ENCODE measurements around the gene UCN2. TPM values are rescaled to one million over a fixed set of nuclear protein-coding genes. Genes with fewer than 3 reads are reported as not detected.
A peak's percentile ranks its signal among the peaks of the same experiment; 100 is the strongest.

The UCN2 gene
- total RNA-seq, 1 experiment from 2014 or later: 0.68 TPM

DNA sequence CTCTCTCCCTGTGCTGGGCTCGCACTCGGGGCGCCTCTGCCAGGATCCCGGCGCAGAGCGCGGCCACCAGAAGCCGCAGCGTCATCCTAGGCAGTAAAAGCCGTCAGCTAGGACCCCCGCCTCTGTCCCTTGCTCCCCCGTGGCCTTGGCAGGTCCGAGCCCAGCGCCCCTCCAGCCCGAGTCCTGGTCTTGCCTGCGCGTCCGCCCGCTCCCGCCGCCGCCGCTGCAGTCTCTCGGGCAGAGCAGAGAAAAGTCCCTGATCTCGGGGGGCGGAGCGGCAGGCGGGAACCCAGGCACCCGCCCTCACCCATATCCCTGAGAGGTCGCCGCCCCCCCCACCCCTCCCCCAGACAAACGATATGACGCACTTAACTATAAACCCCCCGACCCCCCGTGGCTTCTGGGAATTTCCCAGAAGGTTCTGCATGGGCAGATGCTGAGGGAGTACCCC lies 31.5 kb upstream of the UCN2 start, which contains the start of gene COL7A1:
TSS of gene COL7A1 (minus strand) at position 255 of the 451 bp plus-strand sequence. CDS start at position 85, 170 bp downstream.
- no peaks in the 10 kb centered on the region for H3K79me1 ChIP-seq (ENCODE audit: insufficient read depth, low read depth, low read length, poor library complexity, severe bottlenecking)
- H3K4ac ChIP-seq (ENCODE audit: low read depth, low read length): no peak within 1 kb of the TSS
- no peak within 1 kb of the TSS for H2AFZ ChIP-seq (ENCODE audit: low read length)
- no peak within 1 kb of the TSS for H3K9ac ChIP-seq (ENCODE audit: extremely low read depth, insufficient read length, low read length)
- H4K91ac ChIP-seq (ENCODE audit: insufficient read length, low read depth, low read length): no peak within 1 kb of the TSS
- H3K4me2 ChIP-seq (ENCODE audit: insufficient read depth, insufficient read length, low read length): no peak within 1 kb of the TSS
- H2BK120ac ChIP-seq (ENCODE audit: low read depth, low read length, poor library complexity, severe bottlenecking): no peak within 1 kb of the TSS
- H3K27me3 ChIP-seq (ENCODE audit: insufficient read depth, low read length): no peaks in the 10 kb centered on the region
- no peak within 1 kb of the TSS for H4K8ac ChIP-seq (replicated peaks; ENCODE audit: insufficient read length, low read depth, low read length)
- peak; percentile 53 for DNase-seq
- Mint-ChIP-seq H3K27me3 (ENCODE audit: low read depth) (peaks cover 4% of the 10 kb centered on the region; the same call in 1 of the 2 replicates), H3K9me3 (no peaks in the 10 kb centered on the region), H3K27ac (peak within 1 kb of the TSS; percentile 60 to 90 (median 83); a peak in 6 of 7 replicates), H3K4me3 (no peak within 1 kb of the TSS), H3K36me3 (ENCODE audit: insufficient read depth in 1 of 3, low read depth in 3 of 3) (peaks cover 16 to 38% (median 20%) of the 10 kb centered on the region in 3 experiments), H3K4me1 (peaks cover 12 to 21% of the 10 kb centered on the region in 2 experiments)
- H2BK12ac ChIP-seq (ENCODE audit: insufficient read length, low read depth, low read length): no peak within 1 kb of the TSS
- no peaks in the 10 kb centered on the region for H3K4me1 ChIP-seq (ENCODE audit: insufficient read depth, low read length)
- H3T11ph ChIP-seq (ENCODE audit: low read length): no peak within 1 kb of the TSS
- TF ChIP-seq, protein P1, sequence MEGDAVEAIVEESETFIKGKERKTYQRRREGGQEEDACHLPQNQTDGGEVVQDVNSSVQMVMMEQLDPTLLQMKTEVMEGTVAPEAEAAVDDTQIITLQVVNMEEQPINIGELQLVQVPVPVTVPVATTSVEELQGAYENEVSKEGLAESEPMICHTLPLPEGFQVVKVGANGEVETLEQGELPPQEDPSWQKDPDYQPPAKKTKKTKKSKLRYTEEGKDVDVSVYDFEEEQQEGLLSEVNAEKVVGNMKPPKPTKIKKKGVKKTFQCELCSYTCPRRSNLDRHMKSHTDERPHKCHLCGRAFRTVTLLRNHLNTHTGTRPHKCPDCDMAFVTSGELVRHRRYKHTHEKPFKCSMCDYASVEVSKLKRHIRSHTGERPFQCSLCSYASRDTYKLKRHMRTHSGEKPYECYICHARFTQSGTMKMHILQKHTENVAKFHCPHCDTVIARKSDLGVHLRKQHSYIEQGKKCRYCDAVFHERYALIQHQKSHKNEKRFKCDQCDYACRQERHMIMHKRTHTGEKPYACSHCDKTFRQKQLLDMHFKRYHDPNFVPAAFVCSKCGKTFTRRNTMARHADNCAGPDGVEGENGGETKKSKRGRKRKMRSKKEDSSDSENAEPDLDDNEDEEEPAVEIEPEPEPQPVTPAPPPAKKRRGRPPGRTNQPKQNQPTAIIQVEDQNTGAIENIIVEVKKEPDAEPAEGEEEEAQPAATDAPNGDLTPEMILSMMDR (conservative IDR thresholded peaks at IDR 0.05): no peak
- H3K23ac ChIP-seq (ENCODE audit: insufficient read length, low read depth, low read length): no peak within 1 kb of the TSS
- no peak within 1 kb of the TSS for H2BK5ac ChIP-seq (ENCODE audit: insufficient read length, low read length)
- peak within 1 kb of the TSS; percentile 13 for H3K18ac ChIP-seq (ENCODE audit: insufficient read length, low read depth, low read length)
- no peak within 1 kb of the TSS for H2BK20ac ChIP-seq (ENCODE audit: low read depth, low read length, poor library complexity, severe bottlenecking)
- no CpG with 5 or more reads among the region's 35 CpGs for WGBS (ENCODE audit: extremely low coverage, insufficient read length, low lambda C conversion rate)
- no peaks in the 10 kb centered on the region for H3K79me2 ChIP-seq (ENCODE audit: insufficient read depth, low read length)
- H3K9me3 ChIP-seq (ENCODE audit: control insufficient read depth, low read depth, low read length): no peaks in the 10 kb centered on the region
- H4K20me1 ChIP-seq (ENCODE audit: control insufficient read depth, insufficient read depth, insufficient read length): no peaks in the 10 kb centered on the region
- H3K27ac ChIP-seq (ENCODE audit: insufficient read length, low read depth, low read length): no peak within 1 kb of the TSS
- no peak within 1 kb of the TSS for H3K56ac ChIP-seq (ENCODE audit: insufficient read length, low read depth, low read length)
- no peak within 1 kb of the TSS for H4K5ac ChIP-seq (ENCODE audit: insufficient read length, low read depth, low read length)
- no peak within 1 kb of the TSS for H2BK15ac ChIP-seq (ENCODE audit: low read depth, low read length)
- no peaks in the 10 kb centered on the region for H3K23me2 ChIP-seq (ENCODE audit: insufficient read length, low read depth, low read length, poor library complexity, severe bottlenecking)
- H2AK5ac ChIP-seq (ENCODE audit: insufficient read length, low read length): no peak within 1 kb of the TSS
- peak within 1 kb of the TSS; percentile 43; the same call in 1 of the 2 replicates for H3K14ac ChIP-seq (ENCODE audit: insufficient read depth, low read length)
